WI38 (cell line): ENCODE results near the gene TOM1L1.

Experiments
- H3K4me3 ChIP-seq: 2 replicates; pipeline ENCODE4 v1.5.1; 2011; ENCODE audit warnings: low read depth, mild to moderate bottlenecking, control low read depth, low read length
- CTCF ChIP-seq: IDR thresholded peaks from 2 replicates; pipeline ENCODE4 v1.5.1; 2012; ENCODE audit warnings: low read depth, mild to moderate bottlenecking, control low read depth, low read length

Gene TOM1L1

GRCh38 chr17:54900457-54901229 lies at the start of gene TOM1L1:
TOM1L1 (plus strand) TSS chr17:54900852; CDS start chr17:54900866, 14 bp downstream.
- no peak for TF ChIP-seq CTCF
- peak within 1 kb of the TSS; percentile 63 for H3K4me3 ChIP-seq

GRCh38 chr17:54859187-54859586 lies 41.5 kb upstream of the TOM1L1 start:
- no peak for TF ChIP-seq CTCF
- no peak overlapping the region for H3K4me3 ChIP-seq

GRCh38 chr17:54860617-54861470 lies 39.8 kb upstream of the TOM1L1 start:
- no peak overlapping the region for H3K4me3 ChIP-seq
- no peak for TF ChIP-seq CTCF

GRCh38 chr17:54861471-54861983 lies 39.1 kb upstream of the TOM1L1 start:
- TF ChIP-seq CTCF = no peak
- H3K4me3 ChIP-seq = no peak overlapping the region

GRCh38 chr17:54863176-54863575 lies 37.5 kb upstream of the TOM1L1 start:
- no peak for TF ChIP-seq CTCF

GRCh38 chr17:54864070-54864469 lies 36.6 kb upstream of the TOM1L1 start:
- no peak for TF ChIP-seq CTCF
- H3K4me3 ChIP-seq = no peak overlapping the region

More at GRCh38 chr17:54863176-54863575, 37.5 kb upstream of the TOM1L1 start:
- H3K4me3 ChIP-seq = no peak overlapping the region
